Measurements from ENCODE around the gene SERPINB6.
"Not testable (repeated sequence)": the region's sequence is repeated elsewhere in the genome, so short reads cannot be mapped to it uniquely, and the experiment has no call there.

Gene SERPINB6

GRCh38 chr6:2971420-2972218, at the start of gene SERPINB6:
SERPINB6 (minus strand) TSS chr6:2971567; CDS start chr6:2959332, 12,235 bp downstream.
- no peak for DNase-seq

- no peak for DNase-seq
Measured at GRCh38 chr6:3019749-3020320, 48.5 kb upstream of the SERPINB6 start.

- no peak for DNase-seq
Measured at GRCh38 chr6:3019065-3019464, 47.7 kb upstream of the SERPINB6 start.

GRCh38 chr6:3017304-3017703, 45.9 kb upstream of the SERPINB6 start:
- DNase-seq: no peak

GRCh38 chr6:3016473-3017280, 45.3 kb upstream of the SERPINB6 start:
- DNase-seq: no peak

- DNase-seq: no peak
Measured at GRCh38 chr6:3015144-3015543, 43.8 kb upstream of the SERPINB6 start.

GRCh38 chr6:3014675-3015066, 43.3 kb upstream of the SERPINB6 start:
- no peak for DNase-seq

GRCh38 chr6:3013901-3014674, 42.7 kb upstream of the SERPINB6 start:
- DNase-seq: no peak

- DNase-seq: no peak
Measured at GRCh38 chr6:3013486-3013885, 42.1 kb upstream of the SERPINB6 start.

- no peak for DNase-seq
Measured at GRCh38 chr6:3011592-3011991, 40.2 kb upstream of the SERPINB6 start.

- DNase-seq: no peak
Measured at GRCh38 chr6:3011158-3011557, 39.8 kb upstream of the SERPINB6 start.

GRCh38 chr6:3009930-3010329, 38.6 kb upstream of the SERPINB6 start:
- DNase-seq: no peak

- not testable (repeated sequence) for DNase-seq
Measured at GRCh38 chr6:3008712-3009265, 37.4 kb upstream of the SERPINB6 start.

- DNase-seq: no peak
Measured at GRCh38 chr6:3007571-3007970, 36.2 kb upstream of the SERPINB6 start.

GRCh38 chr6:3006476-3006875, 35.1 kb upstream of the SERPINB6 start:
- DNase-seq: no peak

- no peak for DNase-seq
Measured at GRCh38 chr6:3005874-3006273, 34.5 kb upstream of the SERPINB6 start.

GRCh38 chr6:3005077-3005476, 33.7 kb upstream of the SERPINB6 start:
- DNase-seq: no peak

GRCh38 chr6:3003226-3003625, 31.9 kb upstream of the SERPINB6 start:
- DNase-seq: not testable (repeated sequence)

- no peak for DNase-seq
Measured at GRCh38 chr6:3001773-3002293, 30.5 kb upstream of the SERPINB6 start.

GRCh38 chr6:3001146-3001772, 29.9 kb upstream of the SERPINB6 start:
- no peak for DNase-seq

- peak; percentile 79 for DNase-seq
Measured at GRCh38 chr6:2999618-3000557, 28.5 kb upstream of the SERPINB6 start, which contains the start of gene NQO2. NQO2 (plus strand) TSS chr6:2999894; CDS start chr6:3006553, 6,659 bp downstream.
